SU-DHL-6 (cell line): Measurements from ENCODE around the gene SMTN.
"Not testable (repeated sequence)": the region's sequence is repeated elsewhere in the genome, so short reads cannot be mapped to it uniquely, and the experiment has no call there.

Source experiments
- H2AFZ ChIP-seq: fragments of 200-600 bp; sonication (generic); 2 replicates; pipeline ENCODE4 v1.6.1; 2014; ENCODE audit warnings: low read depth, mild to moderate bottlenecking, moderate library complexity, mixed read lengths, antibody characterized with exemption, low read length; ENCODE audit not compliant: severe bottlenecking
- H3F3A ChIP-seq: fragments of 200-600 bp; shearing (Covaris generic); 2 replicates; pipeline ENCODE4 v1.6.0; 2016; ENCODE audit warnings: antibody characterized with exemption, mild to moderate bottlenecking; ENCODE audit not compliant: insufficient read depth
- H3K27ac ChIP-seq: fragments of 200-600 bp; sonication (generic); 2 replicates; pipeline ENCODE4 v1.5.1; 2016; ENCODE audit warnings: low read depth, mild to moderate bottlenecking, low read length, moderate library complexity, mixed read lengths
- H3K27me3 ChIP-seq: fragments of 200-600 bp; sonication (generic), shearing (Covaris generic); 2 replicates; pipeline ENCODE4 v1.6.0; 2014; ENCODE audit warnings: mild to moderate bottlenecking, low read length
- H3K36me3 ChIP-seq: fragments of 200-600 bp; sonication (generic); 2 replicates; pipeline ENCODE4 v1.6.1; 2014; ENCODE audit warnings: mild to moderate bottlenecking, low read length, mixed read lengths
- H3K4me2 ChIP-seq: fragments of 300-600, 200-600 bp; shearing (Covaris generic), sonication (generic); 2 replicates; pipeline ENCODE4 v1.6.0; 2014; ENCODE audit warnings: low read length, low read depth, mild to moderate bottlenecking; ENCODE audit not compliant: poor library complexity, severe bottlenecking
- H3K4me3 ChIP-seq: fragments of 200-600 bp; sonication (generic); 2 replicates; pipeline ENCODE4 v1.5.1; 2014; ENCODE audit warnings: antibody characterized with exemption, low read length, mild to moderate bottlenecking, mixed read lengths; ENCODE audit not compliant: insufficient read depth, poor library complexity, severe bottlenecking
- H3K79me2 ChIP-seq: fragments of 200-600 bp; sonication (generic); 2 replicates; pipeline ENCODE4 v1.6.1; 2014; ENCODE audit warnings: mild to moderate bottlenecking, low read length, moderate library complexity; ENCODE audit not compliant: insufficient read depth
- H3K9ac ChIP-seq: fragments of 200-600 bp; sonication (generic); 2 replicates; pipeline ENCODE4 v1.7.0; 2014; ENCODE audit warnings: mild to moderate bottlenecking, low read length
- H3K9me2 ChIP-seq: fragments of 200-600 bp; sonication (generic); replicated peaks from 2 replicates; pipeline ENCODE4 v1.6.1; 2014; ENCODE audit warnings: low read length; ENCODE audit not compliant: insufficient read depth
- H3K9me3 ChIP-seq: fragments of 200-600 bp; sonication (generic); 2 replicates; pipeline ENCODE4 v1.6.1; 2014; ENCODE audit warnings: low read length, mixed read lengths; ENCODE audit not compliant: insufficient read depth
- H4K20me1 ChIP-seq: fragments of 200-600 bp; sonication (generic); 2 replicates; pipeline ENCODE4 v1.6.1; 2014; ENCODE audit warnings: low read depth, mild to moderate bottlenecking, antibody characterized with exemption, low read length, moderate library complexity, mixed read lengths
- CTCF ChIP-seq: fragments of 200-600 bp; sonication (generic); IDR thresholded peaks from one replicate; pipeline ENCODE4 v1.5.1; 2017; ENCODE audit warnings: antibody characterized with exemption, mild to moderate bottlenecking, low read length, moderate library complexity; ENCODE audit not compliant: insufficient read depth, poor library complexity, severe bottlenecking
- EZH2phosphoT487 ChIP-seq: fragments of 200-600 bp; sonication (generic), shearing (Covaris generic); conservative IDR thresholded peaks from 2 replicates; pipeline ENCODE4 v1.6.1; 2018; ENCODE audit warnings: mild to moderate bottlenecking, antibody characterized with exemption, low read length, moderate library complexity, mixed read lengths

Gene SMTN

GRCh38 chr22:31077681-31078080, 3.4 kb upstream of the SMTN start:
- Histone ChIP-seq H3K79me2 (no peaks in the 10 kb centered on the region), H3K36me3 (no peaks in the 10 kb centered on the region), H3F3A (no peaks in the 10 kb centered on the region), H3K4me3 (no peak overlapping the region), H3K9me2 (no peaks in the 10 kb centered on the region), H3K9ac (no peak overlapping the region), H3K27ac (no peak overlapping the region), H3K9me3 (no peaks in the 10 kb centered on the region), H3K27me3 (no peaks in the 10 kb centered on the region), H4K20me1 (no peaks in the 10 kb centered on the region), H3K4me2 (no peak overlapping the region), H2AFZ (no peak overlapping the region)
- TF ChIP-seq CTCF (no peak), EZH2phosphoT487 (no peak)

DNA sequence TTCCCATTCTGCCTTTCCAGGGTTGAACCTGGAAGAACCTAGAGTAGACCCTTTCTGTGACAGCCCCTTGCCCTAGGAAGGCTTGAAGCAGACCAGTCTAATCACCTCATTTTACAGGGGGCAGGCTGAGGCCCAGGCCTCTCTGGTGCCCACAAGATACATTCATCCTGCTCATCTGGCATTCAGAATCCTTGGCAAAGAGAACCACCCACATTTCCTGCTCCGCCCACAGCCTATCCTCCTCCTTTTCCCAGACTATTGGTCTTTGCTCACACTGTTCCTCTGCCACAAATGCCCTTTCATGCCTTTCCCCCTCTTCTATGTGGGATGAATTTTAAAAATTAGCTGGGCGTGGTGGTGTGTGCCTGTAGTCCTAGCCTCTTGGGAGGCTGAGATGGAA, 2.7 kb upstream of the SMTN start:
- not testable (repeated sequence) for H3K27me3 ChIP-seq, H3K9me3 ChIP-seq, H3K79me2 ChIP-seq, H4K20me1 ChIP-seq, H3K4me2 ChIP-seq, H3K9me2 ChIP-seq, H3K9ac ChIP-seq, H3F3A ChIP-seq, H3K27ac ChIP-seq, H3K36me3 ChIP-seq, H2AFZ ChIP-seq, H3K4me3 ChIP-seq

DNA sequence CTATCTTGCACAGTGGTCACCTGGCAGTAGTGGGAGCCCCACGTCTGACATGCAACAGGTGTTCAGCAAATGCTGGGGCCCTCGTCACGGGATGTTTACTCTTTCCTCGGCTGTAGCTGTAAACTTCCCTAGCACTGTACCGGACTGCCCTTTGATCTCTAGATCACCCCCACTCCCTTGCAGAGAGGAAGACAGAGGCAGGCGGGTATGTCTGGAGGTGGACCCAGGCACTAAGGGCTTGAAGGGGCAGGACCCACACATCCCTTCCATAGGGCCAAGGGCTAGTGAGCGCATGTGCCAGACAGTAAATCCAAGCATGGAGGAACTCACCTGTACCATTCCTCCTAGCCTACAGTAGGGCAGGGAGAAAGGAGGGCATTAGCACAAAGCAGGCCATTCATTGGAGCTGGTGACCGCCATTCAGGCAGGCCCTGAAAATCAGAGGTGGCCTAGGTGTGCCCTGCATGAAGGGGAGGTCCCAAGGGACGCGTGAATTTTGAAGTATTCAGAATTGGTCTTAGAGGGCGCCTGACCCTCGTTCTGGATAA, 1.9 kb upstream of the SMTN start:
- no peaks in the 10 kb centered on the region for H3K36me3 ChIP-seq
- H3K9me2 ChIP-seq: no peaks in the 10 kb centered on the region
- no peak overlapping the region for H3K9ac ChIP-seq
- no peak overlapping the region for H2AFZ ChIP-seq
- no peak overlapping the region for H3K27ac ChIP-seq
- H4K20me1 ChIP-seq: no peaks in the 10 kb centered on the region
- no peak overlapping the region for H3K4me2 ChIP-seq
- H3K4me3 ChIP-seq: no peak overlapping the region
- H3K79me2 ChIP-seq: no peaks in the 10 kb centered on the region
- H3K27me3 ChIP-seq: no peaks in the 10 kb centered on the region
- TF ChIP-seq EZH2phosphoT487: no peak
- TF ChIP-seq CTCF: no peak
- H3F3A ChIP-seq: peaks cover 10% of the 10 kb centered on the region; the same call in 1 of the 2 replicates
- H3K9me3 ChIP-seq: no peaks in the 10 kb centered on the region

DNA sequence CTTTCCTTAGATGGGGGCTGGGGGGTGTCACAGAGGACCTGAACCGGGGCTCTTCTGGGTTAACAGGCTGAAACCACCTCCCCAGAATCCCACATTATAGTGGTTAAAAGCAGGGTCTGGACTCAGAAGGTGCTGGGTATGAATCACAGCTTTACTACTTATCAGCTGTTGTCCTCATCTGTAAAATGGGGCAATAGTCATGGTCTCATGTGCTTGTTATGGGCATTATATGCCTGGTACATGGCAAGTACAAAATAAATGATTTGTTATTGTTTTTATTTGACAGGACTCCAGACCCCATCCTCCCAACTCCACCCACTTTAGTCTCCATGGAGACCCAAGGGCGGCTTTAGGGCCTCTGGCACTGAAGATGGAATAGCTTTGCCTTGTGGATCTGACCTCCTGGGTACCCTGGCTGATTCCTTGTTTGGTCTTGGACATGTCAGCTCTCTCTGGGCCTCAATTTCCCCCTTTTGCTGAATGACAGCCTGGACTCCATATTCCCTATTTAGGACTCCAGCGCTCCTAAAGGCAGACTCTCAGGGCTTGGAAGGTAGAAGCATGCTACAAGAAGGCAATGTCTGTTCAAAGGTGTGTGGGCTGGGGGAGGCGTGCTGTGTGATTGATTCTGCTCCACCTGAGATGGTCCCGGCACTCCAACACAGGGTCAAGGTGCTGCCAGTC, 812 bp upstream of the SMTN start:
- Histone ChIP-seq H3K79me2 (no peaks in the 10 kb centered on the region), H3K4me3 (peak overlapping the region; percentile 62), H2AFZ (peak overlapping the region; percentile 86), H3F3A (peaks cover 12% of the 10 kb centered on the region; the same call in 1 of the 2 replicates), H3K4me2 (peak overlapping the region; percentile 83), H3K36me3 (no peaks in the 10 kb centered on the region), H3K27me3 (no peaks in the 10 kb centered on the region), H3K27ac (no peak overlapping the region), H3K9me2 (no peaks in the 10 kb centered on the region), H3K9me3 (no peaks in the 10 kb centered on the region), H3K9ac (peak overlapping the region; percentile 78), H4K20me1 (no peaks in the 10 kb centered on the region)
- TF ChIP-seq CTCF (no peak), EZH2phosphoT487 (no peak)
